SKM-1 (cell line): ENCODE data around the gene WNT1.

Source experiments
- DNase-seq: peaks from one replicate; lab custom pipeline; 2025; ENCODE audit not compliant: unreplicated experiment; lab: John Stamatoyannopoulos, UW

WNT1 gene

DNA sequence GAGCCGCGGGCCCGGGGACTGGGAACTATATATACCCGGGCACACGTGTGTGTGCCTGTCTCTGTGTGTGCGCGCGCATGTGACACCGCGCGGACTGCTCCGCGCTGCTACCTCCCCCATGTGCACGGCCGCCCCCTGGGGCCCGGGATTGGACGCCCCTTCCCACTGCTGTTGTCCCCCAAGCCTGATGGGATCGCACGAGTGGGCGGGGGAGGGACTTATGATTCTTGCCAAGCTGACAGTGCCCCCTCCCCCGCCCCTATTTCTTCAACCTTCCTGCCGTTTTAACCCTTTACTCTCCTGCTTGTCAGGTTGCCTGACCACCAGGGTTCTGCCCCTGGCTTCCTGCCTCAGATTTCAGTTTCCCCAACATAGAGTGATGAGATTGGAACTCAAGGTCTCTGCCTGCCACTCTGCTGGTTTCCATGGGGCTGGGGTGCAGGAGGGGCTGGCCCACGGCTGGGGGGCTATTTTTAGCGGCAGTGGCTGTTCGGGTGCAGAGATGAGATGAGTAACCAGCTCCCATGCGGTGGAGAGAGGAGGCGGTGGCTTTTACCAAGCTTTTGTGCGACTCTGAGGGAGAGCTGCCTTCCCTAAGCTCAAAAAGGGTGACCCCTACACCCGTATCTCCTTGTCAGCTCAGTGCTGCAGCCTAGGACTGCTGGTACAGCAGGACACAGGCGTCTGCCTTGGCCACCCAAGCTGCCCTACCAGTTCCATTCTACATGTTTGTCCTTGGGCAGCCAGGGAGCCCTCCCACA is 21.4 kb downstream of the WNT1 start, which contains the start of gene DDN:
DDN (minus strand) TSS at position 5 of the 761 bp plus-strand sequence. CDS start 88 bp downstream, outside the sequence.
- DNase-seq, result peak; percentile 3

DNA sequence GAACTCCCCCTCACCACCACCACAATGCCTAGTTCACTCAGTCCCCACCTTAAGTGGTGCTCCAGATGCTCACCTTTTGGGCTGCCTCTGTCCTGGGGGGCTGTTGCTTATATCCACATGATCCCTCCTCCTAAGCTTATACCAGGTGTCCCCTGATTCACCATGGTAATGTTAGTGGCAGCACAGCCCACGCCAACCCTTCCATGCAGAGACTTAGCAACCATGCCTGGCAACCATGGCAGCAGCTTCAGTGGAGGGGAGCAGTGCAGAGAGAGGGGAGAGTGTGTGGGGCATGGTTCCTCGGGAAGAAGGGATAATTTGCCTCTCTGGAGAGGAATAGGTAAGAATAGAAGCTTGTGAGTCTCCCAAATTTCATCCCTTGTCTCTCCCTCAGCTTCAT is 22.2 kb downstream of the WNT1 start:
- DNase-seq, result no peak

DNA sequence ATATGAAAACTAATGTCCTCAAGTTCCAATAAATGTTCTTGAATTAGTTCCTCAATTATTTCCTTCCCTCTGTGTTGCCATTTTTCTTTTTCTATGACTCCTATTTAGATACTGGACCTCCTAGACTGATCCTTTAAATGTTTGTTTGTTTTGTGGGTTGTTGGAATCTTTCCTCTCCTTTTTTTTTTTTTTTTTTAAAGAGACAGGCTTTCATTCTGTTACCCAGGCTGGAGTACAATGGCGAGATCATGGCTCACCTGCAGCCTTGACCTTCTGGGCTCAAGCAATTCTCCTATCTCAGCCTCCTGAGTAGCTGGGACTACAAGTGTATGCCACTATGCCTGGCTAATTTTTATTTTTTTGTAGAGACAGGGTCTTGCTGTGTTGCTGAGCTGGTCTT is 30.8 kb downstream of the WNT1 start:
- no peak for DNase-seq

DNA sequence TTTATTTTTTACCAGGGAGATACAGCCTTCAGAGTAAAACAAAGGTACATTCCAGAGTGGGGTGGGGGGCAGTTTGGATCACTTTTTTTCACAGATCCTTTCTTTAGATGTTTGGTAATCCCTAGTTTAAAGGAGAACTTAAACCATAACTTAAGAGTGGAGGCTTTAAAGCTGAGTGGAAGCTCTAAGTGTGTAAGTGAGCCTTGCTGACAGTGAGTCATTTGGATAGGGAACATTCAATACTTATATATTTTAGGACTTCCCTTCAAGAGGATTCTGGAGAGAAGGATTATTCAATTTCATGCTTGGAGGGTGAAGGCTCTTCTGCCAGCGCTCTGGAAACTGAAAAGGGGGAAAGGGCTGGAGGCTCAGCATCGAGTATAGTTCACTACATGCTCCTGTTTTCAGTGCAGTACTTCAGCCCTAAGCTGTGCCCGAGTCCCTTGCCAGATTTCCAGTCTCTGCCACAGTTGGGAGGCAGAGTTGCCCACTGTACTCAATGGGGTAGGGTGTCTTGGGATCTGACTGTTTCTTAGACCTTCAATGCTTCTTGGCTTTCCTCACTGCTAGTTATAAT is 32.1 kb downstream of the WNT1 start:
- no peak for DNase-seq

DNA sequence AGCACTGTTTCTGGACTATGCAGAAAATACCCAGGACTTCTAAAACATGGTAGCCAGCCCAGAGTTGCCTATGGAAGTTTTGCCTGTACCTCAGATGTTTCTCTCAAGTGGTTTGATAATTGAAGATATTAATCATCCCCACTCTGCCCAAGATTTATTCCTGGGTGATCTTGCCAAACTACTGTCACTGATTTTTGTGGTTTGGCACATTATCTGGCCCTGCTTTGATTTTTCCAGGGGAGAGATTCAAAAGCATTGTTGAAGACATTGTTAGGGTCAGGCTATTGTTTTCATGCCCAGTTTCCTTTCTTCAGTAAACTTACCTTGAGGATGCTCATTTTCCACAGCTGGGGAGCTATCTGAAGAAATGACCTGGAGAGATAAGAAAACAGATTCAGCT is 34.6 kb downstream of the WNT1 start:
- no peak for DNase-seq

DNA sequence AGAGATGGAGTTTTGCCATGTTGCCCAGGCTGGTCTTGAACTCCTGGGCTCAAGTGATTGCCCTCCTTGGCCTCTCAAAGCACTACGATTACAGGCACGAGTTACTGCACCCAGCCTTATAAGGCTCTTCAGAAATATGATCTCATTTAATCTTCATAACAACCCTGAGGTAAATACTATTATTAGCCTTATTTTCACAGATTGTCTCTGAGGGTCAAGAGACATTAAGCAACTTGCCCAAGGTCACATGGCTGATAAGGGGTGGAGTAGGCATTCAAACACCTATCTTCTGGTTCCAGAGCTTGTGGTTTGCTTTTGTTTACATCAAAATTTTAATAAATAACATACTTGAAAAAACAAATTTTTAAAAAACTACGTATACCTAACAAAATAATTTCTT is 35.3 kb downstream of the WNT1 start:
- DNase-seq, result no peak

DNA sequence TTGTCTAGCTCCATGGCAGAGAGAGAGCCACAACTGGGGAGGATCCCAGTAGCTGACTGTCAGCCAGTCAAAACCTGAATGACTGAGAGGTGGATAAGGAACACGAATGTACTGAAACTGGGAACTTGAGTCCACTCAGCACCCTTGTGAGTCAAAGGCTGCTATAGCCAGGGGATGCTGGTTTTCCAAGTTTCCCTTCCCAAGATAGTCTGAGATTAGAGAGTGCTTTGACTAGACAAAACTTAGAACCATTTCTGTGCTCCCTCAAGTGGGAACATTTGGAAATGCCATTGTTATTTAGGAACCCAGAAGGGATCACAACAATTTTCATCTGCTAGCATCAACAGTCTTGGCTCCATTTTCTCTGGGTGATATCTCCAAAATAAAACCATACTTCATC is 36.4 kb downstream of the WNT1 start:
- DNase-seq, result no peak

DNA sequence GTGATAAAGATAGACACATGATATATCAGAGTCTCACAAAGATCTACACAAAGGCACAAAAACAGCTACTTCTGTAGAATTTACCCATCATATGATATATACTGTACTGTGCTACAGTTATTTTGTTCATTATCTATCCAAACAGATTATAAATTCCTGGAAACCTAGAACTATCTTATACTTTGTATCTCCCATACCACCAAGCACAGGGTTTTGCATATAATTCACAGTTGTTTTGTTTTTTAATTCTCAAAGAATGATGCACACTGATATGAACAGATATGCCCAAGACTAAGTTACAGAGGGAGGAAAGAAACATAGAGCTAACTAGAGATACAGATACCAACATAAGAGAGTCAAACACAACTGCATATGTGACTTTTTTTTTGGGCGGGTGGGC is 37.1 kb downstream of the WNT1 start:
- DNase-seq, result no peak

DNA sequence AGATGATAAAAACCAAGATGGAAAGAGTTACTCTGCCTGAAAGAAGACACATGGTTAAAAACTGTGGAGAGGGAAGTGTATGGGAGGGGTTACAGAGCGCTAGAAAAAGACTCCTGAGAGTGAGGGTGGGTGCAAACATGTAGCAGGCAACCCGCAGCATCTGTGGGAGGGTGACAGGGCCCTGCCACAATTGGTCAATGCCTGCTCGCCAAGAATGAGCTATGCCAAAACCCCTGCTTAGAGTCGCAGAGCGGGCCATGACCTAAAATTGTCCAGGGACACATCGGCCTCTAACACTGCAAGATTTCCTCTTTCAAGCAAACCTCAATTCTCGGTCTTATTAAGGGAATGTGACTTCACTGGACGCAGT is 39.8 kb downstream of the WNT1 start:
- no peak for DNase-seq

DNA sequence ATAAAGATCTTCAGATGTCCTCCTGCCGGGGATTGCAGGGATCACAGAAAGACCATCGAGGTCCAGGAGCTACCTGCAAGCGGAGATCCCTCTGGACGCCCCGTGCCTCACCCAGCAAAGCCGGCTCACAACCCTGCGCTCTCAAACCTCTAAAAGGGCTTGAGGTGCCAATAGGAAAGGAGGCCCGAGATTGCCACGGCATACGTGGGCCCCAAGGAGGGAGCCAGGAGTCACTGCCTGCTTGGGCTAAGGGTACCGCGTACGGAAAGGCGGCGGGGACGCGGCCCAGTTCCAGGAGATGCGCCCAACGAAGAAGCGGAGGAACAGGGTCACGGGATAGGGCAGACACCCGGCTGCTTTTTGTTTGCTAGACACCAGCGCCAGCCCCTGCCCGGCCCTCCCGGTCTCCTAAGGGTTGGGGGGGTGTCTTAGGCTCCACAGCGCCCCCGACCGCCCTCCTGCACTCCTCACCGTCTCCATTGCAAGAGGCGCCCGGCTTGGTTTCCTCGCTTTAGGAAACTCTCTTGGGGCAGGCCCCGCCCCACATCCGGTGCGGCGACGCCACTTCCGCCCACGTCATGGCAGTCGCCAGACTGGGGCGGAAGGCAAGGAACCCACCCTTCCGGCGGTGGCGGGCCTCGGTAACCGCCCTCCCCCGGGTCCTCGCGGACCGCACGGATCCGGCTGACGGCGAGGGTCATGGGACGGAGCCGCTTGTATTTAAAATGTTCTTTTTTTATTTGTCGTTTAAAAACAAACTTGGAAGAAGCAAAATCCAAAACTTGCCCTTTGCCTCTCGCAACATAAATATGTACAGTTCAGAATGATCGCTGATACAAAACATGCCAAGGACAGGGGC is 40.4 kb downstream of the WNT1 start, which contains the start of gene PRKAG1:
PRKAG1 (minus strand) TSS at position 516 of the 859 bp plus-strand sequence; CDS start at position 480, 36 bp downstream.
- DNase-seq, result peak; percentile 53

DNA sequence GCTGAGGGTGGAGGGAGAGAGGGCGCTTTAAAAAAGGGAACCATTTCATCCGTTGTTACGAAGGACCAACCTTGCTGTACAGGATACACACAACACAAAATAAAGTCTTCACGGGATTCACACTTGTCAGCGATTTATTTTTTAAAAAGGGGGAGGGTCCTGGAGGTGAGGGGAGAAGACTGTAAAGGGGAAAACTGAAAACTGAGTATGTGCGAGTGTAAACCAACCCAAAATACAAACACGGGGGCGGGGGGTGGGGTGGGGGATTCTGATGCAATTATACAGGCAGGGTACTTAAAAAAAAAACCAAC is 41.0 kb downstream of the WNT1 start:
- no peak for DNase-seq

DNA sequence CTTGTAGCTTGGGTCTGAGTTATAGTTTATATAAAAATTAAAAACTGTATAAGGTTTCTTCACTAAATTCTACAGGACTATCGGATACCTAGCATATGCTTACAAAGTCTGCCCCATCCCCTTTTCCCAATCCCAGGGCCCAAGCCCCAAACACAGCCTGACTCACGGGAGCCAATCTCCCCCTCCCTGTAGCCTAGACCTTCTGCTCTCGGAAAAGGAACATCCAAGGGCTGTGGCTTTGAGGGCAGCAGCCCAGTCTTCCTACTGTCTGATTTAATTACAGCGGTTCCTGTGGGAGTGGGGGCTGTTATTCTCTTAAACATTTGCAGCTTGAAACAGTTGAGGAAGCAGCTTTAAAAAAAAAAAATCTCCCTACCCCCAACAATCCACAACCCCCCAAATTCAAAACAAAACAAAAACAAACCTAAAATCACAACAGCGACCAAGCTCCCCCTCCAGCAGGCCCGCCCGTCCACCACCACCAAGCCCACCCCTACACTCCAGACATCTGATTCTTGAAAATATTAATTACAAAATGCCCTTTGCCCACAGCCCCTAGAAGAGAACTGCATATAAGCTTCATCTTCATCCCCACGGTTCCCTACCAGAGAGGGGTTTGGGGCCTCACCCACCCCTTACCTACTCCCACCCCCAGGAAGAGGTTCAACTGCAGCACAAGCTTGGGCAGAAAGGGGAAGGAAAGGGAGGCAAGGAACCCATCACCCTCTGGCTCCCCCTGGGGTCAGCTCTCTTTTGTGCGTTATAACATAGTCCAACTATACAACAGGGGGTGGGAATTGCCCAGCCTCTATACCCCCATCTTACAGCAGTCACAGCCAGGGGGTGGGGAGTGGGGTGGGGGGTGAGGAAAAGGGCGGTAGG is 41.6 kb downstream of the WNT1 start:
- peak; percentile 39 for DNase-seq

DNA sequence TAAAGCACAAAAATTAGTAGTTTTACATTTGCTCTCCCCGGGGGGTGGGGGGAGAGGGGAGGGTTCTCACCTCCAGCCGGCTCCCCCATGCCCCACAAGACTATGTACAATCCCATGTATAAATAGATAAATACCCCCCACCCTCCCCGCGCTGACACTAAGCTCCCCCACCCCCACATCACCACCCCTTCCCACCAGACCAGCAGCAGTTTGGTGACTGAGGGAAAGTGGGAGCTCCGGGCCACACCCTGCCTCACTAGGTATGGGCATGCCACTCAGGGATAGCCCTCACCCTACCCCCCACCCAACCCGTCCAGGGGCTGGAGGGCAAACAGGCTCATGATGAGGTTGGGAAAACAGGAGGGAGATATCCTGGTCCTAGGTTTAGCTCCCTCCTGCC is 42.3 kb downstream of the WNT1 start:
- DNase-seq, result no peak

DNA sequence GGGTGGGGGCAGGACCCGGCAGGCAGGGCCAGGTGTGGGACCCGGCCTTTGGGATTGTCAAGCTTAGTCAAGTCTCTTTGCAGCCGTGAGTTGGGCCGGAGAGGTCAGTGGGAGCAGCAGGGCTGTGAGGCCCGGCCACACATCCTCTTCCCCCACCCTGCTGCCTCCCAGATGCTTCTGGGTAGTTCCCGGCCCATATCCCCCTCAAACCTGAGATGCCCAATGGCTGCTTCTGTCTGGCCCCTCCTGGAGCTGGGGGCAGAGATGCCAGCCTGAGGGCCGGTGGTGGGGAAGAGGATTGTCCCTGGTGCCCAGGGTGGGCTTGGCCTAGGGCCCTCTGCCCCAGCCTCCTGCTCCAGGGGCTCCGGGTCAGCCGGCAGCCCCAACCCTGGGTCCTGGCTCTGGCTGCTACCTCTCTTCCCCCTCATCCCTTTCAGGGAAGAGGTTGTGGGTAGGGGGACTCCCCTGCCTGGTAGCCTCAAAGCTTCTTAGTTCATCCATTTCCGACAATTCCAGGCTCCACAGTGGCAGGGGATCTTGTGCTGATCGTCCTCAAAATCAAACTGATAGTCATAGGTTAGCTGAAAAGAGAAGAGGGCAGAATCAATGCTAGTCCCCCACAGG is 43.3 kb downstream of the WNT1 start:
- DNase-seq, result no peak

DNA sequence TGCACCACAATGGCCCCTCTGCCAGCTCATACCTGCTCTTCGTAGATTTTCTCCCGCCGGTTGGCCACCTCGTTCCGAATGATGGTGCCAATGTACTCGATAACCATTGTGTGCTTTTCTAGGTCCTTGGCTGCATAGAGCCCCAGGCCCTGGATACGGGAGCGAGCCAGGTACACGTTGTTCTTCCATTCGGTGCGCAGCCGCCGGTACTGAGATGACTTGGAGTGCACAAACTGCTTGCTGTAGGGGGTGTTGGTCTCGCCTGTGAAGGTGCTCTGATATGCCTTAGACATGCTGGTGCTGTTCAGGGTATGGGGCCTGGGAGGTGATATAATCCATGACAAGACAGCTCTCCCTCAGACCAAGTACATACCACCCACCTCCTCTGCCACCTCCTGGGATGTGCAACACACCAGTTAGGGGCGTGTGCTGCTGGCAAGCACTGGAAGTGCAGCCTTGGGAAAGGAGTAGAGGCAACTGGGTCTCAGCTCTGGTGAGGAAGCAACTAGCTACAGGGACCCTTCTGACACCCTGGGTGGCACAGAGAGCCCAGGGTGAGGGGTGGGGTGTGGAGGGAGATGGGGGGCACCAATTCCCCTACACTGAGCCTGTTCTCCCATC is 44.5 kb downstream of the WNT1 start:
- no peak for DNase-seq

DNA sequence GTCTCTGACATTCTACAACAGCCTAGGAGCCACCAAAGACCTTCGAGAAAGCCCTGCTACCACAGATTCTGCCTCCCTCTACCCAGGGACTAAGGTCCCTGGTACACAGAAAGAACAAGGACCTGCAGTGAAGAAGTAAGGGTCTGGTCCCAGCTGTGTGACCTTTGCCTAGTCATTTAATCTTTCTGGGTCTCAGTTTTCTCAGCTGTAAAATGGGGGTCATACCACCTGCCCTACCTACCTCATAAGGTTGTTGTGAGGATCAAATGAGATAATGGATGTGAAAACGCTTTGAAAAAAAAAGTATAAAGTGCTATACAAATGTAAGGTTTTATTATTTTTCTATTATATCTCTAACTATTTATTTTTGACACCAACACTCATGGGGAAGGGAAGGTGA is 45.7 kb downstream of the WNT1 start:
- DNase-seq, result no peak

DNA sequence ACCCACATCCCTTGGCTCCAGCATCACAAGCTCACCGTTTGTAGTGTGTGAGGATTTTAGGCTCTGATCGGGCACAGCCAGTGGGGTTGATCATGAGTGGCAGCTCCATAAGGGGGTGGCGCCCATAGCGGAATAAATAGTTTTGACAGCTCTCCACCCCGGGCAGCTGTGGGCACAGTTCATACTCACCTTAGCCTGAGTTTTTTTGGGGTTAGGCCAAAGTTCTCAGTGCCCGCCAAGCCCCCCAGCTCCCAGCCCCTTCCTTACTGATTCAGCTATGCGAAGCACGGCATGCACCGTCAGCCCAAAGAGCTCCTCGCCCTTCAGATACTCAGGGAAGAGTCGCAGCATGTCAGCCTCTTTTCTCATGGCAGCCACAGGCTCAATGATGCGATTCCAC is 46.4 kb downstream of the WNT1 start:
- no peak for DNase-seq

DNA sequence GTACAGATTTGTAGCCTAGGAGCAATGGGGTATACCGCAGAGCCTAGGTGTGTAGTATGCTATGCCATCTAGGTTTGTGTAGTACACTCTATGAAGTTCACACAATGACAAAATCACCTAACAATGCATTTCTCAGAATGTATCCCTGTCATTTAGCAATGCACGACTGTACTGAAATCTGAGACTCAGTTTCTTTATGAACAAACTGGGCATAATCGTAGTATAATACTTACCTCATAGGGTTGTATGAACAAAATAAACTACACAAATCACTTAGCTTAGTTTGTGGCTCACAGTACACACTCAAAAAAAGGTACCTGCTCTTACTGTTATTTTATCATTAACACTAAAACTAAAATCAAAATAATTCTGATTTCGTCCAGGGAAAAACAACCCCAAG is 47.3 kb downstream of the WNT1 start:
- DNase-seq, result no peak

DNA sequence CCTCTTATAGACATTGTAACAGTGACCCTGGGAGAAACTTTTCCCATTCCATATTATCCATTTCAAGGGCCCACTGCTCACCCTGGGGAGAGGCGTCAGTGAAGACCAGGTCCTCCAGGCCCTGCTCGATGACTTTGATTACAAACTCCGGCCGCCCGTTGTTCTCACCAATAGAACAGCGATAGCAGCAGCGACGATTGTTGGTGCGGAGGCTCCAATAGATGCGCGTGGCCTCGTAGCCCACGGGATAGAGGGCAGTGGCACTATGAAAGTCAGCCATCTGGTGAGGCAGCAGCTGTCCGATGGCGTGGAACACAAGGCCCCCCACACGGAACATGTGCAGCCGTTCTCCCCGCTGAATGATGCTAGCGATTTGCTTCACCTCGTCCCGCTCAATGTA is 48.0 kb downstream of the WNT1 start:
- no peak for DNase-seq
